Neural progenitor cell (in vitro differentiated cells): ENCODE results near the gene CDHR2. TPM values are rescaled to one million over a fixed set of nuclear protein-coding genes. Genes with fewer than 3 reads are reported as not detected.

ENCODE experiments used
- DNase-seq: peaks from one replicate; pipeline ENCODE4 v3.0.0-alpha.2; 2016; ENCODE audit warnings: low spot score
- H2AFZ ChIP-seq: fragments of 200-600 bp; sonication (generic); replicated peaks from 2 replicates; pipeline ENCODE4 v1.6.1; 2016; ENCODE audit warnings: antibody characterized with exemption
- H3F3A ChIP-seq: fragments of 200-600 bp; sonication (generic); 2 replicates; pipeline ENCODE4 v1.6.1; 2016; ENCODE audit warnings: antibody characterized with exemption, low read depth
- H3K27ac ChIP-seq: fragments of 200-600 bp; sonication (generic); 2 replicates; pipeline ENCODE4 v1.5.1; 2016; ENCODE audit warnings: mild to moderate bottlenecking
- H3K27me3 ChIP-seq: fragments of 200-600 bp; sonication (generic); 2 replicates; pipeline ENCODE4 v1.6.1; 2016; ENCODE audit warnings: mild to moderate bottlenecking, moderate library complexity
- H3K36me3 ChIP-seq: fragments of 200-600 bp; sonication (generic); 2 replicates; pipeline ENCODE4 v1.5.1; 2016
- H3K4me1 ChIP-seq: fragments of 200-600 bp; sonication (generic); 2 replicates; pipeline ENCODE4 v1.6.1; 2016; ENCODE audit warnings: mixed run types
- H3K4me2 ChIP-seq: fragments of 200-600 bp; sonication (generic); 2 replicates; pipeline ENCODE4 v1.6.1; 2016
- H3K4me3 ChIP-seq: fragments of 200-600 bp; sonication (generic); 2 replicates; pipeline ENCODE4 v1.5.1; 2016
- H3K79me2 ChIP-seq: fragments of 200-600 bp; sonication (generic); 2 replicates; pipeline ENCODE4 v1.6.1; 2016; ENCODE audit warnings: low read depth
- H3K9ac ChIP-seq: fragments of 200-600 bp; sonication (generic); 2 replicates; pipeline ENCODE4 v1.6.1; 2016
- H3K9me3 ChIP-seq: fragments of 200-600 bp; sonication (generic); 2 replicates; pipeline ENCODE4 v1.5.1; 2016; ENCODE audit warnings: low read depth
- H4K20me1 ChIP-seq: fragments of 200-600 bp; sonication (generic); 2 replicates; pipeline ENCODE4 v1.6.1; 2016; ENCODE audit warnings: low read depth
- H3K27ac Mint-ChIP-seq: 3 replicates; pipeline ENCODE4 v1.8.0; 2021; ENCODE audit warnings: mixed read lengths
- H3K27me3 Mint-ChIP-seq: 2 replicates; pipeline ENCODE4 v1.8.0; 2022; ENCODE audit warnings: low read depth, mild to moderate bottlenecking, inconsistent platforms, moderate library complexity, mixed read lengths; ENCODE audit not compliant: insufficient read depth
- H3K36me3 Mint-ChIP-seq: 3 replicates; pipeline ENCODE4 v1.8.0; 2021; ENCODE audit warnings: mixed read lengths
- H3K4me1 Mint-ChIP-seq: 3 replicates; pipeline ENCODE4 v1.8.0; 2021; ENCODE audit warnings: mixed read lengths
- H3K4me3 Mint-ChIP-seq: 3 replicates; pipeline ENCODE4 v1.8.0; 2021; ENCODE audit warnings: mild to moderate bottlenecking, moderate library complexity, mixed read lengths
- H3K9me3 Mint-ChIP-seq: 3 replicates; pipeline ENCODE4 v1.8.0; 2020; ENCODE audit warnings: mixed read lengths
- CTCF ChIP-seq: fragments of 200-600 bp; sonication (generic); IDR thresholded peaks from 2 replicates; pipeline ENCODE4 v1.5.1; 2017; ENCODE audit warnings: antibody characterized with exemption, mild to moderate bottlenecking
- EZH2 ChIP-seq: fragments of 200-600 bp; sonication (generic); IDR thresholded peaks from 2 replicates; pipeline ENCODE4 v1.6.1; 2017; ENCODE audit warnings: antibody characterized with exemption, mild to moderate bottlenecking, moderate library complexity
- EZH2phosphoT487 ChIP-seq: fragments of 200-600 bp; sonication (generic); IDR thresholded peaks from 2 replicates; pipeline ENCODE4 v1.6.1; 2017; ENCODE audit warnings: antibody characterized with exemption
- total RNA-seq: library from RNA; depleted of rRNA; stranded (reverse); fragments of >200 nt; gene quantifications from 2 replicates; pipeline ENCODE4 v1.2.3, GENCODE V29; 2015; ENCODE audit warnings: low replicate concordance

CDHR2 gene
- total RNA-seq, 1 donor from 2014 or later = not detected

DNA sequence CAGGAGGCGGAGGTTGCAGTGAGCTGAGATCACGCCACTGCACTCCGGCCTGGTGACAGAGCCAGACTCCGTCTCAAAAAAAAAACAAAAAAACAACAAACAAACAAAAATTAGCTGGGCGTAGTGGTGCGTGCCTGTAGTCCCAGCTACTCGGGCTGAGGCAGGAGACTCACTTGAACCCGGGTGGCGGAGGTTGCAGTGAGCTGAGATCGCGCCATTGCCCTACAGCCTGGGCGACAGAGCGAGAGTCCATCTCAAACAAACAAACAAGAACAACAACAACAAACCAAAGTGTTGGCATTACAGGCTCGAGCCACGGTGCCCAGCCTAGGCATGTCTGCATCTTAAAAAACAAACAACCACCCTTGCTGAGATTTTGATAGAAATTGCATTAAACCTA, 24.2 kb upstream of the CDHR2 start:
- no peaks in the 10 kb centered on the region for H3K9me3 Mint-ChIP-seq
- peaks cover 18% of the 10 kb centered on the region for H3K27me3 Mint-ChIP-seq
- H3K36me3 ChIP-seq = no peaks in the 10 kb centered on the region
- peaks cover 2% of the 10 kb centered on the region for H3F3A ChIP-seq
- no peak overlapping the region for H3K27ac Mint-ChIP-seq
- no peaks in the 10 kb centered on the region for H3K4me1 ChIP-seq
- no peak overlapping the region for H3K9ac ChIP-seq
- no peaks in the 10 kb centered on the region for H3K27me3 ChIP-seq
- H3K79me2 ChIP-seq = no peaks in the 10 kb centered on the region
- H3K4me3 Mint-ChIP-seq = no peak overlapping the region
- DNase-seq = no peak
- no peak overlapping the region for H3K4me3 ChIP-seq
- H3K27ac ChIP-seq = no peak overlapping the region
- H2AFZ ChIP-seq = no peak overlapping the region
- TF ChIP-seq CTCF = no peak
- no peak for TF ChIP-seq EZH2
- no peak for TF ChIP-seq EZH2phosphoT487
- H3K36me3 Mint-ChIP-seq = peaks cover 6% of the 10 kb centered on the region
- H3K4me2 ChIP-seq = no peak overlapping the region
- no peaks in the 10 kb centered on the region for H3K4me1 Mint-ChIP-seq
- H3K9me3 ChIP-seq = no peaks in the 10 kb centered on the region
- peaks cover 7% of the 10 kb centered on the region for H4K20me1 ChIP-seq

- no peak for DNase-seq
- Mint-ChIP-seq H3K27ac (no peak overlapping the region), H3K27me3 (peaks cover 13% of the 10 kb centered on the region)
These were observed 23.5 kb upstream of the CDHR2 start for GRCh38 chr5:176525677-176526076.

DNA sequence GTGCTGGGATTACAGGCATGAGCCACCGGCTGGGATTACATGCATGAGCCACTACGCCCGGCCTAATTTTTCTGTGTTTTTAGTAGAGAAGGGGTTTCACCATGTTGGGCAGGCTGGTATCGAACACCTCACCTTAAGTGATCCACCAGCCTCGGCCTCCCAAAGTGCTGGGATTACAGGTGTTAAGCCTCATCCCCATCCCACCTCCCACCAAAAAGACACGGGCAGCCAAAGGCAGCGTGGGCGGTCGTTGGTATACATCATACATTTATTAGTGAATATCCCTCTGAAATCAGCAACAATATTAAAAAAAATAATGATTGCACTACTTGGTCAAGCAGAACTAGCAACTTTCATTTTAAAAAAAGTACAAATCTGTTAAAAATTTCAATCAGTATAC, 22.7 kb upstream of the CDHR2 start:
- peaks cover 6% of the 10 kb centered on the region for H3K79me2 ChIP-seq

More at GRCh38 chr5:176525677-176526076, 23.5 kb upstream of the CDHR2 start:
- no peaks in the 10 kb centered on the region for H3K79me2 ChIP-seq
- H3K4me1 ChIP-seq = no peaks in the 10 kb centered on the region
- peaks cover 2% of the 10 kb centered on the region for H3F3A ChIP-seq
- H3K4me2 ChIP-seq = no peak overlapping the region
- Mint-ChIP-seq H3K4me1 (no peaks in the 10 kb centered on the region), H3K9me3 (no peaks in the 10 kb centered on the region), H3K4me3 (no peak overlapping the region), H3K36me3 (peaks cover 6% of the 10 kb centered on the region)
- H3K9ac ChIP-seq = no peak overlapping the region
- H3K9me3 ChIP-seq = no peaks in the 10 kb centered on the region
- H3K27ac ChIP-seq = no peak overlapping the region
- no peak for TF ChIP-seq CTCF
- no peak for TF ChIP-seq EZH2phosphoT487
- TF ChIP-seq EZH2 = no peak
- no peak overlapping the region for H3K4me3 ChIP-seq
- H3K36me3 ChIP-seq = no peaks in the 10 kb centered on the region
- H4K20me1 ChIP-seq = peaks cover 10% of the 10 kb centered on the region
- no peak overlapping the region for H2AFZ ChIP-seq
- H3K27me3 ChIP-seq = no peaks in the 10 kb centered on the region

More for the DNA sequence above, 22.7 kb upstream of the CDHR2 start:
- no peak overlapping the region for H3K27ac ChIP-seq
- H3F3A ChIP-seq = peaks cover 2% of the 10 kb centered on the region
- Mint-ChIP-seq H3K27ac (no peak overlapping the region), H3K36me3 (peaks cover 6% of the 10 kb centered on the region), H3K4me3 (no peak overlapping the region), H3K27me3 (peaks cover 11% of the 10 kb centered on the region), H3K9me3 (no peaks in the 10 kb centered on the region), H3K4me1 (no peaks in the 10 kb centered on the region)
- no peaks in the 10 kb centered on the region for H3K9me3 ChIP-seq
- no peaks in the 10 kb centered on the region for H3K4me1 ChIP-seq
- H3K9ac ChIP-seq = no peak overlapping the region
- H3K4me3 ChIP-seq = no peak overlapping the region
- no peak overlapping the region for H2AFZ ChIP-seq
- no peaks in the 10 kb centered on the region for H3K36me3 ChIP-seq
- no peaks in the 10 kb centered on the region for H3K27me3 ChIP-seq
- no peak overlapping the region for H3K4me2 ChIP-seq
- TF ChIP-seq CTCF = no peak
- no peak for TF ChIP-seq EZH2phosphoT487
- TF ChIP-seq EZH2 = no peak
- no peak for DNase-seq
- peaks cover 18% of the 10 kb centered on the region for H4K20me1 ChIP-seq
